Measurements from ENCODE around the gene SLC36A2. TPM values are rescaled to one million over a fixed set of nuclear protein-coding genes. Genes with fewer than 3 reads are reported as not detected.

The SLC36A2 gene
- total RNA-seq, 4 donors from 2014 or later: 0.19 to 0.85 TPM; not detected in 2

GRCh38 chr5:151270599-151270998 is 76.8 kb downstream of the SLC36A2 start:
- TF ChIP-seq CTCF (IDR thresholded peaks at IDR 0.05; ENCODE audit: low read depth): no peak

- no peak for TF ChIP-seq CTCF (IDR thresholded peaks at IDR 0.05; ENCODE audit: low read depth)
These were observed 79.7 kb downstream of the SLC36A2 start for GRCh38 chr5:151267491-151268260.

Other genes with a start within 250 kb of the SLC36A2 start
- 100 to 1,000 TPM; 267 to 470 (median 382) TPM for gene ANXA6, start 189.8 kb downstream of the SLC36A2 start, total RNA-seq
- gene CCDC69, start 123.5 kb downstream of the SLC36A2 start, total RNA-seq: 100 to 1,000 TPM; 189 to 307 (median 243) TPM
- gene GM2A, start 94.4 kb downstream of the SLC36A2 start, total RNA-seq: 100 to 1,000 TPM in 1 of 4 donors, 10 to 100 TPM in 3; 22.6 to 159 (median 34.0) TPM
- gene SLC36A3, start 43.8 kb downstream of the SLC36A2 start, total RNA-seq: not detected
- 10 to 100 TPM; 10.9 to 22.7 (median 17.1) TPM for gene SLC36A1, start 100.0 kb upstream of the SLC36A2 start, total RNA-seq
- gene FAT2, start 243.8 kb upstream of the SLC36A2 start, total RNA-seq: under 1 TPM; under 0.01 to 0.51 (median 0.20) TPM

All from subcutaneous adipose tissue (tissue), 4 donors.